OCI-LY1 (cell line): ENCODE results near the gene LRRN3.

Experiments used
- H2AFZ ChIP-seq: fragments of 200-600 bp; sonication (generic), shearing (Covaris generic); 2 replicates; pipeline ENCODE4 v1.6.0; 2014; ENCODE audit warnings: antibody characterized with exemption, mild to moderate bottlenecking, low read length
- H3F3A ChIP-seq: fragments of 200-600 bp; sonication (generic), shearing (Covaris generic); 2 replicates; pipeline ENCODE4 v1.6.0; 2014; ENCODE audit warnings: mild to moderate bottlenecking, antibody characterized with exemption, low read length, moderate library complexity; ENCODE audit not compliant: insufficient read depth
- H3K27ac ChIP-seq: fragments of 200-600 bp; sonication (generic); 2 replicates; pipeline ENCODE4 v1.5.1; 2014; ENCODE audit warnings: low read length, mixed run types, mild to moderate bottlenecking, low read depth; ENCODE audit not compliant: poor library complexity, severe bottlenecking
- H3K27me3 ChIP-seq: fragments of 200-600 bp; sonication (generic); 2 replicates; pipeline ENCODE4 v1.6.0; 2014; ENCODE audit warnings: antibody characterized with exemption, mild to moderate bottlenecking, low read length, moderate library complexity; ENCODE audit not compliant: insufficient read depth
- H3K36me3 ChIP-seq: fragments of 200-600 bp; sonication (generic); 2 replicates; pipeline ENCODE4 v1.6.1; 2014; ENCODE audit warnings: mild to moderate bottlenecking, antibody characterized with exemption, low read length, moderate library complexity, mixed read lengths; ENCODE audit not compliant: insufficient read depth
- H3K4me1 ChIP-seq: fragments of 200-600 bp; sonication (generic); 2 replicates; pipeline ENCODE4 v1.5.1; 2014; ENCODE audit warnings: mild to moderate bottlenecking, low read length, moderate library complexity; ENCODE audit not compliant: insufficient read depth, severe bottlenecking
- H3K4me2 ChIP-seq: fragments of 200-600 bp; sonication (generic), shearing (Covaris generic); 2 replicates; pipeline ENCODE4 v1.6.1; 2014; ENCODE audit warnings: low read length
- H3K4me3 ChIP-seq: fragments of 200-600 bp; sonication (generic); 2 replicates; pipeline ENCODE4 v1.5.1; 2014; ENCODE audit warnings: low read length, low read depth, mild to moderate bottlenecking, mixed read lengths; ENCODE audit not compliant: poor library complexity, severe bottlenecking
- H3K79me2 ChIP-seq: fragments of 200-600 bp; shearing (Covaris generic); 2 replicates; pipeline ENCODE4 v1.6.1; 2016; ENCODE audit warnings: mixed run types, low read length, mixed read lengths; ENCODE audit not compliant: insufficient read depth
- H3K9ac ChIP-seq: fragments of 200-600 bp; sonication (generic), shearing (Covaris generic); 2 replicates; pipeline ENCODE4 v1.6.1; 2014; ENCODE audit warnings: mild to moderate bottlenecking, low read length, mixed read lengths
- H3K9me2 ChIP-seq: fragments of 200-600 bp; sonication (generic), shearing (Covaris generic); 2 replicates; pipeline ENCODE4 v1.6.1; 2014; ENCODE audit warnings: low read depth, mild to moderate bottlenecking, low read length, mixed read lengths
- H3K9me3 ChIP-seq: fragments of 200-600 bp; shearing (Covaris generic); 2 replicates; pipeline ENCODE4 v1.6.1; 2014; ENCODE audit warnings: low read length, mixed read lengths
- H4K20me1 ChIP-seq: fragments of 200-600 bp; sonication (generic), shearing (Covaris generic); 2 replicates; pipeline ENCODE4 v1.6.0; 2016; ENCODE audit warnings: mild to moderate bottlenecking, low read length; ENCODE audit not compliant: insufficient read depth
- CTCF ChIP-seq: fragments of 200-600 bp; sonication (generic), shearing (Covaris generic); IDR thresholded peaks from 2 replicates; pipeline ENCODE4 v1.5.1; 2017; ENCODE audit warnings: mild to moderate bottlenecking, antibody characterized with exemption, low read length, moderate library complexity, mixed read lengths
- EZH2 ChIP-seq: fragments of 200-600 bp; sonication (generic), shearing (Covaris generic); IDR thresholded peaks from 2 replicates; pipeline ENCODE4 v1.8.0; 2017; ENCODE audit warnings: borderline replicate concordance, mixed run types, mild to moderate bottlenecking, antibody characterized with exemption, low read length, moderate library complexity, mixed read lengths

LRRN3 gene

GRCh38 chr7:111174510-111174909 is 83.6 kb downstream of the LRRN3 start:
- H3K9me3 ChIP-seq: 0 out of 2 replicates have a peak, but pooled peaks cover 2% of the 10 kb centered on the region
- H2AFZ ChIP-seq: no peak overlapping the region
- no peaks in the 10 kb centered on the region for H3F3A ChIP-seq
- H3K27ac ChIP-seq: no peak overlapping the region
- H3K9ac ChIP-seq: no peak overlapping the region
- no peak overlapping the region for H3K4me3 ChIP-seq
- H3K79me2 ChIP-seq: no peaks in the 10 kb centered on the region
- no peaks in the 10 kb centered on the region for H3K27me3 ChIP-seq
- no peak for TF ChIP-seq CTCF
- no peak for TF ChIP-seq EZH2
- no peak overlapping the region for H3K4me2 ChIP-seq
- H3K4me1 ChIP-seq: no peaks in the 10 kb centered on the region
- no peaks in the 10 kb centered on the region for H3K36me3 ChIP-seq
- no peaks in the 10 kb centered on the region for H3K9me2 ChIP-seq
- H4K20me1 ChIP-seq: no peaks in the 10 kb centered on the region
